PFSK-1 (cell line): ENCODE results near the gene RNF103.

ENCODE experiments used
- FOXP2 ChIP-seq: optimal IDR thresholded peaks from 2 replicates; pipeline ENCODE3; 2011; ENCODE audit warnings: borderline replicate concordance, control low read depth, inconsistent platforms; ENCODE audit not compliant: insufficient read depth; ENCODE audit errors: extremely low read length, extremely low read depth
- POLR2AphosphoS5 ChIP-seq: IDR thresholded peaks from 2 replicates; pipeline ENCODE4 v1.6.1; 2012; ENCODE audit warnings: low read depth, mild to moderate bottlenecking, control low read depth, low read length, moderate library complexity
- SIN3A ChIP-seq: IDR thresholded peaks from 2 replicates; pipeline ENCODE4 v1.6.1; 2012; ENCODE audit warnings: mild to moderate bottlenecking, low read length, moderate library complexity, borderline replicate concordance; ENCODE audit not compliant: insufficient read depth
- TAF1 ChIP-seq: IDR thresholded peaks from 2 replicates; pipeline ENCODE4 v1.6.1; 2012; ENCODE audit warnings: low read length, control low read depth, borderline replicate concordance; ENCODE audit not compliant: insufficient read depth
- TF ChIP-seq, protein P1 (sequence below), 2 experiments: IDR thresholded peaks; 2 replicates each; pipeline versions ENCODE4 v1.6.1 to v1.8.0; 2011 to 2012; ENCODE audit warnings: low read depth in 2 of 2, low read length in 2 of 2, control low read depth in 1 of 2, inconsistent platforms in 1 of 2, mild to moderate bottlenecking in 1 of 2, moderate library complexity in 1 of 2; ENCODE audit not compliant: insufficient read depth in 1 of 2

GRCh38 chr2:86649119-86649947, 25.7 kb upstream of the RNF103 start:
- no peak for TF ChIP-seq POLR2AphosphoS5
- no peak for TF ChIP-seq FOXP2
- no peak for TF ChIP-seq TAF1
- TF ChIP-seq, protein P1, sequence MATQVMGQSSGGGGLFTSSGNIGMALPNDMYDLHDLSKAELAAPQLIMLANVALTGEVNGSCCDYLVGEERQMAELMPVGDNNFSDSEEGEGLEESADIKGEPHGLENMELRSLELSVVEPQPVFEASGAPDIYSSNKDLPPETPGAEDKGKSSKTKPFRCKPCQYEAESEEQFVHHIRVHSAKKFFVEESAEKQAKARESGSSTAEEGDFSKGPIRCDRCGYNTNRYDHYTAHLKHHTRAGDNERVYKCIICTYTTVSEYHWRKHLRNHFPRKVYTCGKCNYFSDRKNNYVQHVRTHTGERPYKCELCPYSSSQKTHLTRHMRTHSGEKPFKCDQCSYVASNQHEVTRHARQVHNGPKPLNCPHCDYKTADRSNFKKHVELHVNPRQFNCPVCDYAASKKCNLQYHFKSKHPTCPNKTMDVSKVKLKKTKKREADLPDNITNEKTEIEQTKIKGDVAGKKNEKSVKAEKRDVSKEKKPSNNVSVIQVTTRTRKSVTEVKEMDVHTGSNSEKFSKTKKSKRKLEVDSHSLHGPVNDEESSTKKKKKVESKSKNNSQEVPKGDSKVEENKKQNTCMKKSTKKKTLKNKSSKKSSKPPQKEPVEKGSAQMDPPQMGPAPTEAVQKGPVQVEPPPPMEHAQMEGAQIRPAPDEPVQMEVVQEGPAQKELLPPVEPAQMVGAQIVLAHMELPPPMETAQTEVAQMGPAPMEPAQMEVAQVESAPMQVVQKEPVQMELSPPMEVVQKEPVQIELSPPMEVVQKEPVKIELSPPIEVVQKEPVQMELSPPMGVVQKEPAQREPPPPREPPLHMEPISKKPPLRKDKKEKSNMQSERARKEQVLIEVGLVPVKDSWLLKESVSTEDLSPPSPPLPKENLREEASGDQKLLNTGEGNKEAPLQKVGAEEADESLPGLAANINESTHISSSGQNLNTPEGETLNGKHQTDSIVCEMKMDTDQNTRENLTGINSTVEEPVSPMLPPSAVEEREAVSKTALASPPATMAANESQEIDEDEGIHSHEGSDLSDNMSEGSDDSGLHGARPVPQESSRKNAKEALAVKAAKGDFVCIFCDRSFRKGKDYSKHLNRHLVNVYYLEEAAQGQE (IDR thresholded peaks at IDR 0.05; ENCODE audit: insufficient read depth in 1 of 2, low read depth in 2 of 2, low read length in 2 of 2) = no peak
- no peak for TF ChIP-seq SIN3A
